GM19023 (cell line): ENCODE results near the gene PARL.

Source experiments
- ATAC-seq: cut with Tn5 transposase; IDR thresholded peaks from one replicate; pipeline ENCODE4 v1.9.1; 2021; ENCODE audit warnings: mild to moderate bottlenecking, moderate library complexity; ENCODE audit not compliant: unreplicated experiment

PARL gene, protein sequence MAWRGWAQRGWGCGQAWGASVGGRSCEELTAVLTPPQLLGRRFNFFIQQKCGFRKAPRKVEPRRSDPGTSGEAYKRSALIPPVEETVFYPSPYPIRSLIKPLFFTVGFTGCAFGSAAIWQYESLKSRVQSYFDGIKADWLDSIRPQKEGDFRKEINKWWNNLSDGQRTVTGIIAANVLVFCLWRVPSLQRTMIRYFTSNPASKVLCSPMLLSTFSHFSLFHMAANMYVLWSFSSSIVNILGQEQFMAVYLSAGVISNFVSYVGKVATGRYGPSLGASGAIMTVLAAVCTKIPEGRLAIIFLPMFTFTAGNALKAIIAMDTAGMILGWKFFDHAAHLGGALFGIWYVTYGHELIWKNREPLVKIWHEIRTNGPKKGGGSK

DNA sequence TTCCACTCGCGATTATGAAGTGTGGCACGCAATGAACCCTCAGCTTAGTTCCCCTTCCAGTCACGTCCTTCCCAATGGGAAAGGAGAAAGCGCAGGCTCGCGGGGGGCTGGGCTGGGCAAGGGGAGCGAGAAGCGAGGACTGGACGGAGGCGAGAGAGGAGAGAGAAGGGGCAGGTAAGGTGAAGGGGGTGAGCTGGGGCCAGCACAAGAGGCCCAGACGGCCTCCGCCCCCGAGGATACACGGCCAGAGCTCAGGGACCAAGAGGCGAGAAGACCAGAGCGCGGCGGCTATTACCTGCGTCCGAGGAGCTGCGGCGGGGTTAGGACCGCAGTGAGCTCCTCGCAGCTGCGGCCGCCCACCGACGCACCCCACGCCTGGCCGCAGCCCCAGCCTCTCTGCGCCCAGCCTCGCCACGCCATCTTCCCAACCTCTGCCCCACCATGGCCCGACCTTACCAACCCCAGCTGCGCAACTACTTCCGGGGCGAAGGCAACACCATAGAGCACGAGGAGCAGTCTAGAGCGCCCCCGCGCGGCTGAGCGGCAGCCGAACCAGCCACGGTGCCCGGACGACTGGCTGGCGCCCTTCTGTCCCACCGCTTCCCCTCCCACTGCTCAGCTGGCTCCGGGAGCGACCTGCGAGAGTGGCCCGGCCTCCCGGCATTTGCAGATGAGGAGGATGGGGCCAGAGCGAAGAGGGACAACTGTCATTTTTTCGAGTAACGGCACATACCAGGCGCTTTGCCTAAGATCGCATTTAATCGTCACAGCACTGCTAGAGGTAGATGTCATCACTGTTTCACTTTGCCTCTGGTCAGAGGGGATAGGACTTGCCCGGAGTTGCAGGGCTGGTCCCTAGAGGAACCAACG is at the start of gene PARL:
TSS of gene PARL (minus strand) at position 454 of the 870 bp plus-strand sequence. CDS start at position 420, 34 bp downstream.
- ATAC-seq, result peak; percentile 99

DNA sequence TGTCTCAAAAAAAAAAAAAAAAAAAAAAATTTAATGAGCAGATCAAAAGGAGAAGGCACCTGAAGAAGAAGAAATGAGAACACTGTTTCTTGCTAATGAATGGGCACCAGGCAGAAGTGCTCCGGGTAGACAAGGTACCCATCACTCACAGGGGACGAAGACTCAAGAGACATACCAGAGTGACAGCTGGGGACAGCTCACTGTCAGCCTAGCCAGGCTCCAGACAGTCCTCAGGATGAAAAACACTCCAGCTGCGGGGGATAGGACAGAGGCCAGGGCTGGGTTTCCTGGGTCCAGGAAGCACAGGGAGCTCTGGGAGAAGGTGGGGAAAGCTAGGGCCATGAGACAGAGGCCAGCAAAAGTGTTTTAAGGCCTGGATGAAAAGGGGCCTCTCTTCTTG is 48.5 kb upstream of the PARL start:
- no peak for ATAC-seq

DNA sequence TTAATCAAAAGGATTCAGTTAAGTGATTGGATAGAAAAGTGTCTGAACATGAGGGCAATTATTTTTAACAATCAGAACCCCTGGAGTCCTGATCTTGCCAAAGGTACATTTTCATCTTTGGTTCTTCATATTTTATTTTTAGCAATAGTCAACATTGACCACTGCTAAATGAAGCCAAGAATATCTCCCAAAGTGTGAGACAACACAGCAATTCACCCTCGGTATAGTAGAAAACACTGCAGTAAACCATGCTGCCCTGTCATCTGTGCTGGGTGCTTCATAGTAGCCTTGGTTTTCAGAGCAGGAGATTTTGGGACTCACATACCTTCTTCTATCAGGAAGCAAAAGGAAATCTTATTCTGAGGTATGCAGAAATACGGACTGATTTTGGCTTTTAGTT is 47.2 kb upstream of the PARL start:
- no peak for ATAC-seq

DNA sequence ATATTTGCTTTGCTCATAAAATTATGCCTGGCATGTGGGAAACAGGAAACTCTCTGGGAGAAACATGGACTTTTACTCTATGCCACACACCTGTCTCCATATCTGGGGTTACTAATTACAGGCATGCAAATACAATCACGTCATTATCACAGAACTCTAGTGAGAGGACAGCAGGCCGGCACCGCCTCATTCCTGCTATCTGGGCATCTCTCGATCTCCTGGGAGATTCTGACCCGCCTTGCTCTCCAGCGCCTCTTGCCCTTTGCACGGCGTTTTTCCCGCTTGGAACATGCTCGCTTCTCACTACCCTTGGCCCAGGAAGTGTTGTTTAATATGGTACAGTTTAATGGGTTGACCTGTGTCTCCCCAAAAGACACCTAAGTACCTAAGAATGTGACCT is 45.4 kb upstream of the PARL start:
- no peak for ATAC-seq

DNA sequence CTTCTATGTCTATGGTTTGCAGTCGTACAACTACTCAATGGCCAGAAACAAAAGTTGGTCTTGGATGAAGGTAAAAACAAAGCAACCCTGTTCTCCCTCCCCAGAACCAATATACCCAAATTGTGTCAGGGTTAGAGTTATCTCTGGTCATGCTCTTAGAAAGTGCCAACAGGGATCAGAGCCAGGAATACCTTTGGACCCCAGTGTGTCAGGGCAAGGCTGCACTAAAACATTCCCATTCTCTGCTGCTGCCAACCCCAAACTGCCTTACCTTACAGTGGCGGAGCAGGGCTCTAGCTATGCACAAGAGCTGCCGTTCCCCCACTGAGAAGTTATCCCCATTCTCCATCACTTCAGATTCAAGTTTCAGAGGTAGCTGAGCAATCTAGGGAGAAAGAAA is 42.4 kb upstream of the PARL start:
- ATAC-seq, result no peak

DNA sequence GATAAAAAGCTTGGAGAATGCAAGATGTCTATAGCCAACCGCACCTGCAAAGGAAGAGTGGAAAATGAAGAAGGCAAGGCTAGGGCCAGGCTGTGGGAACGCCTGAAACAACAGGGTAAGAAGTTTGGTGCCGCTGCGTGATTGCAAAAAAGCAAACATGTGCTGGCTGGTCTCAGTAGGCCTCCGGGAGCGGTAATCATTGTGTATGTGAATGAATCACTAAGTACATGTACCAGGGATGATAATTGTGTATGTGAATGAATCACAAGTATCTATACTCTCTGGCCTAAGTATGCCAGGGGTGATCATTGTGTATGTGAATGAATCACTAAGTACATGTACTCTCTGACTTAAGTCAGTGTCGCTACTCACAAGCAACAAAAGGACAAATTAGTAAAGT is 40.3 kb upstream of the PARL start:
- ATAC-seq, result no peak

DNA sequence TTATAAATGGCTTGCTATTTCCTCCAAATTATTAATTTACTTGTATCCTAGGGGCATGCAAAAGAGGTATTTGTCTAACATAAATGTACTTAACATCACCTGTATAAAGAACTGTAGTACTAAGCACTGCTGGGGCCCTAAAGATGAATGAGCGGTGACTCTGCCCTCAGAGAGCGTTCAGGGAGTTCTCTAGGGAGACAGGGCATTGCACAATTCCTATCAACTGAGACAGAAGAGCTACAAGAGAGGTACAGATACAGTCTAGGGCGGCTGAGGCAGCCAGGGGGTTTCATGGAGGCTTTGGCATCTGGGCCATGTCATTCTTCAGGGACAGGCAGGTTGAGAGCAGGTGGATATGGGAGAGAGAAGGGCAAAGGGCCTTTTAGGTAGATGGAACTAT is 39.9 kb upstream of the PARL start:
- no peak for ATAC-seq

DNA sequence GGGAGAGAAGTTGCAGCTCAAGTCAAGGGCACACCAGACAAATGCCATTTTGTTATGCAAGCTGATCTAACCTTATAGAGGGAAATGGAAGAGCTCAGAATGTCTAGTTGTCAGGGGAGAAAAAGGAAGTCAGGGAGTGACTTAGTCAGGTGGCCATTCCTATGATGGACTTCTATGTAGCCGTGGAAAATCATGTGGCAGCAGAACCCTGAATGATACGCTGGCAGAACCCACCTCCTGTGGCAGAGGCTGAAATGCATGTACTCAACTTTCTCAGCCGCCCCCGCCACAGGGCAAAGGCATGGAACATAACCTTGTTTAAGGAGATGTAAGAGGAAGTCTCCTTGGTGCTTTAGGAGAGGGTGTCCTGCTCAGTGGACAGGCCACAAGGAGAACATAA is 37.7 kb upstream of the PARL start:
- ATAC-seq, result no peak

DNA sequence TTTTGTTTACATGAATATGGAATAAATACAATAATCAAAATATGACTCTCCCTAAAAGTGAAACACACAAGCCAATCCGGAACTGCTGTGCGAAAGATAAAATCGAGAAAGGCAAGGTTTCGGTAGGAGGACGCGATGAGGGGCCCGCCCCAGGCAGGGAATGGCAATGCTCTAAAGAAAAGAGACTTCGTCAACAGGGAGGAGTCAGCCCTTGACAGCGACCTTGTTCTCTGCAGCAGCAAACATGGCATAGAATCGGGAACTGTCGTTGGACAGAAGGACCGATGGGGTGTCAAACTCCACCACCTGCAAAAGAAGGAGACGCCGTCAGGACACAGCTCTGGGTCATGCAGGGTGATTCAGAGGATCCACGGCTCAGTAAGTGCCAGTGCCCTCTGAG is 36.4 kb upstream of the PARL start:
- ATAC-seq, result no peak

DNA sequence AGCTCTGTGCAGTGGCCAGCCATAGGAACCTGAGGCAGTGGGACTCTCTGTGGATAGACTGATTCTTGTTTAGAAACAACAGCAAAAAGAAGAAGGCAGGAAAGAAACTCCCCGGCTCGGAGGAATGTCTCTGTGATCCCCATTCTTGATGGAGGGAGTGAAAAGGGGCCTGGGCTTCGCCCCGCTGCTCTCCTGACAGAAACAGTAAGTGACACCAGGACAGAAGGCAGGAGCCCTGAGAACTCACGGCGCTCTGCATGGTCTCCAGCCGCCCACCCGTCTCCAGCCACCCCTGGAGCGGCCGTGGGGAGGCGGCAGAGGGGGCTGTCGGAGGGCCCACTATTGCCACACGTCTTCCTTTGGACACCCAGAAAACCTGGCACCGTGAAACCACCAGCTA is 35.7 kb upstream of the PARL start:
- ATAC-seq, result no peak

DNA sequence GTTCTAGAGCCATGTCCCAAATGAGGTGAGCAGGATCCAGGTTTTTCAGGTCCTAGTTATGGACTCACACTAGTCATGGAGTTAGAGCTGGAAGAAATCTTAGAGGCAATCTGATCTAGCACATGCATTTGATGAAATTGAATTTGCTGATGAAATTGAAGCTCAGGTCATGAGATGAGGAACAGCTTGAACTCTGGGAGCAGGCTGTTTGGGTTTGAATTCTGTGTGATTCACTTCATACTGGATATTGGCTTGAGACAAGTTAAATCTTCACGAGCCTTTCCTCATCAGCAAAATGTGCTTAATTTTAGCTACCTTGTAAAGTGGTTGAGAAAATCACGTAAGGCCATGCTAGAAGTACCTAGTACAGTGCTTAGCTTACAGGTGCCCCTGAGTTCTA is 33.5 kb upstream of the PARL start:
- ATAC-seq, result no peak

DNA sequence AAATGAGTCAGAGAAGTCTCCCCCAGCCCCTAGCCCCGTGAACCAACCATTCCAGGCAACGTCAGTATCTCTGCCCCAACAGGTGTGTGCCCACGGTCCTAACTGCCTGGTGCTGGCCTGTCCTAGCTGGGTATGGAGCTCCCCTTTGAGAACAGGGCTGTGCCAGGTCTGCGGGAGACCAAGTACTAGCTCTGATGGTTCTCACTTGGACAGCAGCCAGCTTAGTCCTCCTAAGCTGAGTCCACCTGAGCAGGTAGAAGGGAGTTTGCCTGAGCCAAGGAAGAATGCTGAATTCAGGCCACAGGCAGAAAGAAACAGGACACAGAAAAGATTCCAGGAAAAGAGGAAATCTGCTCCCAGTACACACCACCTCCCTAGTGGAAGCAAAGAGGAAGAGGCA is 33.1 kb upstream of the PARL start:
- ATAC-seq, result no peak

DNA sequence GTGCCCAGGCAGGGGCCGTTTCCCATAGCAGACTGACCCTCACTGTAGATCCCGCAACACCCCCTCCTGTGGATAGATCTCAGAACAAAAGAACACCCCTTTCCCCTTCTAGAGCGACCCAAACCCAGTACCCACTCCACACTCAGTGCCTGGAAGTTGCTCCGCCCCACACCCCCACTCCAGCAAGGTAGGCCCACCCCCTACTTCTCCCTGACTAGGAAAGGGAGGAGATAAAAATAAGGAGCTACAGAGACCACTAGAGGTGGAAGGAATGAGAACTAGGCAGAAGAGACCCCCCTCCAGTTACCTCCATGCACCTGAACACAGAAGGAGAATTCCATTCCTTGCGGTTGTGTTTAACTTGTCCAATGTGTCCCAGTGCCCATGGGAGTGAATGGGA is 30.2 kb upstream of the PARL start:
- ATAC-seq, result no peak

DNA sequence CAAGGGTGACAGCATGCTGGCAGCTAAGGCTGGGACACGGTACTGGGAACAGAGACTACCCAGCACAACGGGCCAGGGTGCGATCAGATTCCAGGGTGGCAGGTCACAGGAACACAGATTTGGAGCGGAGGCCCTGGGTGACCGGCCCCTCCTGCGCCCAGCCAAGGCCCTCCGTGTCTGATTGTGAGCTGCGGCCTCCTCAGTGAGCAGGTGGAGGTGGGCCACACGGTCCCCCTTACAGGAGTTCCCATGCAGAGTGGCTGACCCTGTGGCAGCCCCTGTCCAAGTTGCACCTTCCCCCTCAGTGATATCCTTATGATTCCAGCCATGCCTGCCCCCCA is 28.9 kb upstream of the PARL start:
- no peak for ATAC-seq

DNA sequence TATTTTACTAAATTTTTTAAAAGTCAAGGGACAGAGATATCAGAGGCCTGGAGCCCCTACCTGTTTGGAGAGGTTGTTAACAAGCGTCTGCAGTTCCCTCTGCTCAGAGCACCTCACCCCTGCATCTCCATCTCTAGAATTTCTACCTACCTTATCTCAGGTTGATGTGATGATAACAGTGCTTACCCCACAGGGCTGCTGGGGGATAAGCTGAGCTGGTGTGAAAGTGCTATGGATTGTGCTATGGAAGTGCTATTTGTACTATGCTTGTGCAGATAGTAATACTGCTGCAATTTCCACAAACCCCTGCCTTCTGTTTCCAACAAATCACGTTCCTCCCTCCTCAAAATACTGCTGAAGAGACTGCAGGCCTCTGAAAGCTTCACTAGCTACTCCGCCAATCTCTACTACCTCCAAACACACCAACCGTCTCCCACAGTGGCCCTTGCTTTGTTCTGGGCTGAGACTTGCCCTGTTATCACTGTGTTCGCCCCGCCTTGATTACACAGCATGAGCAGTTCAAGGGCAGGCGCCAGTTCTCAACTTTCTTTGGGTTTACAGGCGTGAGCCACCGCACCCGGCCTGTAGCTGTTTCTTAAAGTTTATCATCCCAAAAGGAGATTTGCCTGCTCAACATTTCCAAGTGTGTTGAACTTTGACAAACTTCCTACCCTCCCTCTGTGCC is 28.4 kb upstream of the PARL start:
- ATAC-seq, result no peak

DNA sequence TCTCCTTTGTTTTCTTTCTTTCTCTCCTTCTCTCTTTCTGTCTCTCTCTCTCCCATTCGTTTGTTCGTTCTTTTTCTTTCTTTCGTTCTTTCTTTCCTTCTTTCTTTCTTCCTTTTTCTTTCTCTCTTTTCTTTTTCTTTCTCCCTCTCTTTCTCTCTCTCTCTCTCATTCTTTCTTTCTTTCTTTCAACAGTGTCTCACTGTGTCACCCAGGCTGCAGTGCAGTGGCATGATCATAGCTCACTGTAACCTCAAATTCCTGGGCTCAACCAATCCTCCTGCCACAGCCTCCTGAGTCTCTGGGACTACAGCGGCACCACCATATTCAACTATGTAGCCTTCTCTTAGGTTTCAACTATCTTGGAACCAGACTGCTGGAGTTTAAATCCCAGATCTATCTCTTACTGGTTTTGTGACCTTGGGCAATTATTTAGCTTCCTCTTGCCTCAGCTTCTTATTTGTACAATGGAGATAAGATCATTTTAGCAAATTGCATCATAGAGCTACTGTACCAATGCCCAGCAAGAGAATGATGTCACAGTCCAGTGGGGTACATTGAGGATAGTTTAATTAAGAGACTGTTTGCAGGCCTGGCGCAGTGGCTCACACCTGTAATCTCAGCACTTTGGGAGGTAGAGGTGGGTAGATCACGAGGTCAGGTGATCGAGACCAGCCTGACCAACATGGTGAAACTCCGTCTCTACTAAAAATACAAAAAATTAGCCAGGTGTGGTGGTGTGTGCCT is 27.3 kb upstream of the PARL start:
- no peak for ATAC-seq

DNA sequence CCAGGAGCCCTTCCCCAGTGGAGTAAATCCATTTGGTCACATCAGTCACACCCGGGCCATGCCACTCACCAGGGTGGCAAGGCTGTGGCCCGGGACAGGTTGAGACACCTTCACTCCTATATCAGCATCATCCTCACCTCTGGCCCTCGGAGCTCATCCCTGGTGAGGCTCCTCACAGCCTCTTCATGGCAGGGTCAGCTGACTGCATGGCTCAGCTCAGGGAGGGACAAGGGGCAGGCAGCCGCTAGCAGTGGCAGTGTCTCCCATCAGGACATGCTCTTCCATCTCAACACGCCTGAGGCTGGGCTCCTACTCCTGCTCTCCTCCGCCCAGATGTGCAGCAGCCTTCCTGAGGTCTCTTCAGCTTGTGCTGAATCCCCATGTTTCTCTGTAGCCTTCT is 26.4 kb upstream of the PARL start:
- no peak for ATAC-seq

DNA sequence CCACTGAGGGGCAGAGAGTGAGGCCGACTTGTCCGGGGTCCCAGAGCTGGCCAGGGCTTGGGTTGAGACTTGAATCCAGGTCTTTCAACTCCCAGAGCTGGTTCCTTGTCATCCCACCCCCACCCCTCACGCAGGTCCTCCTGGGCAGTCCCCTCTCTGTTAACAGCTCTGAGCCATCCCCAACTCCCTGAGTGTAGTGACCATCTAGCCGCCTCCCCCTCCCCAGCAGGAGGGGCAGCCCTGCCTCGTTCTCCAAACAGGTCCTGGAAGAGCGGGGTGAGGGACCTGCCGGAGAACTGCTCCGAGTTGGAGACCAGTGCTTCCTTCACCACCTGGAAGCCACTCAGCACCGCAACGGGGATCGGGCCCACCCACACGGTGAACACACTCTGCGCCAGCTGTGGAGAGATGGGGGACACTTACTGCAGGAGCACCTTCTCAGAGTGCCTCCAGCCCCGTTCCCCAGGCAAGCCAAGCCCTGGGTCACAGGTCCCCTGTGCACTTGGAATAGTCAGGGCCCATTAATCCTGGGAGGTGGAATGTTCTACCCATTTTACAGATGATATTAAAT is 24.4 kb upstream of the PARL start:
- no peak for ATAC-seq

DNA sequence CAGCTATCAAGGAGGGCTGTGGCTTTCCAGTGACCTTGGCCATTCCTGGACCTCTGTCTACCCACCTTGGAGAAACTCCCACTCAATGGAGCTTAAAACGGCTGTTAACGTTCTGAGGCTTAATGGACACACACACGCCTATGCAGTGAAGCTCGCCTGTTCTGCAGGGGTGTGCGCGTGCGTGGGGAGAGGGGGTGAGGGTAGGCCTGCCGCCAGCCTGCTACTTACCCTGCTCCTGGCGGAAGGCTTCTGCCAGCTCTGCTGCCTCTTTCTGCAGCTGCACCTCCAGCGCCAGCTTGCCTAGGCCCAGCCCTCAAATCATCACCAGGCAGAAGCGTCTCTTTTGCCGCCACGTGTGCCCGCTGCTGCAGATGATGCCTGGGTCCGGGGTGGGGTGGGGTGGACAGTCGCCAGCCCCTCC is 23.2 kb upstream of the PARL start:
- no peak for ATAC-seq

DNA sequence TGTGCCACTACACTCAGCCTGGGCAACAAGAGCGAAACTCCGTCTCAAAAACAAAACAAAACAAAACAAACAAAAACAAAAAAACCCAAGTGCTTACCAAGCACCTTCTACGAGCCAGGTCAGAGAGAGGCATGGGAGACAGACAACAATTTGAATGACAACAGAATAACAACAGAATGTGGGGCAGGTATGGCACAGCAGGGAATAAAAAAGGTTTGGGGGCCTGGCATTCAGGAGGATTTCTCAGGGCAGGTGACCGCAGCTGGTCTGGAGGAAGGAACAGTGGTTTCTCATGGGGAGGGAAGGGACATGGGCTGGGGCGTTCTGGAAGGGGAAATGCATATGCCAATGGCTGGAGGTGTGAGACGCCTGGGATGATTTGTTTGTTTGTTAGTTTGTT is 22.5 kb upstream of the PARL start:
- no peak for ATAC-seq
